IMR-90 (cell line): Measurements from ENCODE around the gene OSBPL9. TPM values are rescaled to one million over a fixed set of nuclear protein-coding genes. Genes with fewer than 3 reads are reported as not detected.

Source experiments
- ATAC-seq: fragments of 200-7000 bp; cut with Tn5 transposase; 2 replicates; pipeline ENCODE4 v1.9.1; 2020; ENCODE audit warnings: low read depth, mild to moderate bottlenecking, moderate library complexity
- BruUV-seq: library from RNA; stranded (reverse); fragments of 400-500 nt; replicated peaks from 2 replicates; lab custom pipeline; 2021; lab: Mats Ljungman, UMichigan
- CTCF ChIA-PET: fragments of 300-600 bp; formaldehyde crosslinking; extraction: SDS; loops from one replicate; lab custom pipeline; 2021; ENCODE audit warnings: antibody characterized with exemption; lab: Yijun Ruan, JAX
- POLR2A ChIA-PET: fragments of 300-600 bp; sonication (Branson Sonifier 250); formaldehyde crosslinking; loops from one replicate; lab custom pipeline; 2022; ENCODE audit warnings: antibody characterized with exemption; ENCODE audit not compliant: unreplicated experiment; lab: Charles Lee
- DNase-seq: peaks from one replicate; pipeline ENCODE4 v3.0.0; 2013
- H2AFZ ChIP-seq: replicated peaks from 2 replicates; pipeline ENCODE3; 2013; ENCODE audit warnings: low read length, mild to moderate bottlenecking; ENCODE audit not compliant: poor library complexity
- H2AK5ac ChIP-seq: 2 replicates; pipeline ENCODE4 v1.6.1; 2013; ENCODE audit warnings: low read depth, low read length, inconsistent platforms
- H2AK9ac ChIP-seq: replicated peaks from 2 replicates; pipeline ENCODE3; 2013; ENCODE audit warnings: mild to moderate bottlenecking, low read depth, low read length, moderate library complexity; ENCODE audit not compliant: poor library complexity
- H2BK120ac ChIP-seq: 2 replicates; pipeline ENCODE4 v1.6.1; 2013; ENCODE audit warnings: low read depth, low read length, inconsistent platforms
- H2BK15ac ChIP-seq: 3 replicates; pipeline ENCODE4 v1.6.1; 2013; ENCODE audit warnings: low read depth, low read length, inconsistent platforms
- H2BK20ac ChIP-seq: 2 replicates; pipeline ENCODE4 v1.6.1; 2013; ENCODE audit warnings: low read depth, mild to moderate bottlenecking, inconsistent platforms, low read length, moderate library complexity
- H2BK5ac ChIP-seq: 2 replicates; pipeline ENCODE4 v1.6.1; 2013; ENCODE audit warnings: mild to moderate bottlenecking, low read depth, low read length, inconsistent platforms; ENCODE audit not compliant: poor library complexity, severe bottlenecking
- H3K14ac ChIP-seq: replicated peaks from 2 replicates; pipeline ENCODE4 v1.6.1; 2013; ENCODE audit warnings: low read depth, low read length, inconsistent platforms
- H3K18ac ChIP-seq: 2 replicates; pipeline ENCODE4 v1.6.1; 2013; ENCODE audit warnings: low read depth, low read length, control low read depth
- H3K23ac ChIP-seq: 2 replicates; pipeline ENCODE4 v1.6.1; 2013; ENCODE audit warnings: low read depth, low read length, inconsistent platforms
- H3K27ac ChIP-seq: 2 replicates; pipeline ENCODE4 v1.5.1; 2013; ENCODE audit warnings: mild to moderate bottlenecking, control low read depth, low read length; ENCODE audit not compliant: insufficient read depth
- H3K27me3 ChIP-seq: 2 replicates; pipeline ENCODE4 v1.6.1; 2013; ENCODE audit warnings: low read length; ENCODE audit not compliant: control insufficient read depth, insufficient read depth
- H3K36me3 ChIP-seq: 2 replicates; pipeline ENCODE4 v1.6.1; 2013; ENCODE audit warnings: low read length, mixed read lengths; ENCODE audit not compliant: control insufficient read depth, insufficient read depth
- H3K4ac ChIP-seq: 2 replicates; pipeline ENCODE4 v1.6.1; 2013; ENCODE audit warnings: low read depth, low read length, inconsistent platforms
- H3K4me1 ChIP-seq: 2 replicates; pipeline ENCODE4 v1.6.1; 2013; ENCODE audit warnings: low read length, mixed read lengths; ENCODE audit not compliant: control insufficient read depth, insufficient read depth
- H3K4me2 ChIP-seq: 2 replicates; pipeline ENCODE4 v1.6.1; 2013; ENCODE audit warnings: low read depth, mild to moderate bottlenecking, control low read depth, low read length, moderate library complexity
- H3K4me3 ChIP-seq: 2 replicates; pipeline ENCODE4 v1.5.1; 2013; ENCODE audit warnings: low read depth, mild to moderate bottlenecking, control low read depth, low read length, moderate library complexity; ENCODE audit not compliant: insufficient read depth
- H3K56ac ChIP-seq: 2 replicates; pipeline ENCODE4 v1.6.1; 2013; ENCODE audit warnings: low read length, inconsistent platforms; ENCODE audit not compliant: insufficient read depth; ENCODE audit errors: extremely low read depth
- H3K79me1 ChIP-seq, 2 experiments: 2 replicates each; pipeline ENCODE4 v1.6.1; 2013; ENCODE audit warnings: low read length in 2 of 2, inconsistent platforms in 1 of 2, low read depth in 1 of 2
- H3K9ac ChIP-seq: 2 replicates; pipeline ENCODE4 v1.6.1; 2013; ENCODE audit warnings: low read depth, low read length, control low read depth
- H3K9me1 ChIP-seq: 2 replicates; pipeline ENCODE4 v1.6.1; 2013; ENCODE audit warnings: low read length, inconsistent platforms; ENCODE audit not compliant: insufficient read depth
- H3K9me3 ChIP-seq: 2 replicates; pipeline ENCODE4 v1.6.1; 2013; ENCODE audit warnings: low read length; ENCODE audit not compliant: control insufficient read depth, insufficient read depth
- H4K20me1 ChIP-seq: 2 replicates; pipeline ENCODE4 v1.6.1; 2013; ENCODE audit warnings: low read length, inconsistent platforms; ENCODE audit not compliant: insufficient read depth
- H4K5ac ChIP-seq: 2 replicates; pipeline ENCODE4 v1.6.1; 2013; ENCODE audit warnings: mild to moderate bottlenecking, low read depth, low read length, control low read depth
- H4K8ac ChIP-seq, 2 experiments: 2 replicates each; pipeline ENCODE4 v1.6.1; 2013; ENCODE audit warnings: low read depth in 2 of 2, low read length in 2 of 2, control low read depth in 1 of 2, inconsistent platforms in 1 of 2
- H4K91ac ChIP-seq: 2 replicates; pipeline ENCODE4 v1.6.1; 2013; ENCODE audit warnings: low read depth, low read length, inconsistent platforms; ENCODE audit not compliant: insufficient read depth
- BHLHE40 ChIP-seq: fragments of 150-350 bp; IDR thresholded peaks from 2 replicates; pipeline ENCODE4 v1.6.1; 2016; ENCODE audit warnings: mild to moderate bottlenecking, low read depth, low read length
- CEBPB ChIP-seq: IDR thresholded peaks from 2 replicates; pipeline ENCODE4 v1.6.1; 2012; ENCODE audit warnings: low read depth, low read length, improper control_type of control experiment
- FOS ChIP-seq: fragments of 150-350 bp; IDR thresholded peaks from 2 replicates; pipeline ENCODE4 v1.6.1; 2016; ENCODE audit warnings: low read depth, low read length
- MXI1 ChIP-seq: IDR thresholded peaks from 2 replicates; pipeline ENCODE4 v1.6.1; 2012; ENCODE audit warnings: low read depth, mild to moderate bottlenecking, low read length, moderate library complexity, borderline replicate concordance
- NFE2L2 ChIP-seq: fragments of 150-350 bp; IDR thresholded peaks from 2 replicates; pipeline ENCODE4 v1.6.1; 2016; ENCODE audit warnings: low read depth, mild to moderate bottlenecking, low read length
- POLR2A ChIP-seq: IDR thresholded peaks from 2 replicates; pipeline ENCODE4 v1.6.1; 2012; ENCODE audit warnings: mild to moderate bottlenecking, low read depth, low read length
- RAD21 ChIP-seq: IDR thresholded peaks from 2 replicates; pipeline ENCODE4 v1.6.1; 2012; ENCODE audit warnings: low read length, improper control_type of control experiment
- RCOR1 ChIP-seq: IDR thresholded peaks from 2 replicates; pipeline ENCODE4 v1.6.1; 2012; ENCODE audit warnings: mild to moderate bottlenecking, low read length, improper control_type of control experiment; ENCODE audit not compliant: insufficient replicate concordance
- SMC3 ChIP-seq: fragments of 150-350 bp; IDR thresholded peaks from 2 replicates; pipeline ENCODE4 v1.6.1; 2016; ENCODE audit warnings: low read depth, mild to moderate bottlenecking, antibody characterized with exemption, low read length, moderate library complexity
- WGBS, 2 experiments: methylation state at CpG; one replicate each; pipeline versions ENCODE4 v1.1.5 to v1.1.7; 2013; ENCODE audit warnings: missing lambda C conversion rate in 2 of 2; ENCODE audit not compliant: insufficient read length in 1 of 2; ENCODE audit errors: extremely low coverage in 2 of 2; 5-methylcytosine and 5-hydroxymethylcytosine counted together
- dilution Hi-C: fragments of 300-500 bp; cut with HindIII; formaldehyde crosslinking; loops from one replicate; pipeline ENCODE4 v1.14.3; 2018; ENCODE audit warnings: low sequenced_read_pairs; ENCODE audit not compliant: unreplicated experiment
- in situ Hi-C: fragments of 300-500 bp; cut with MboI; formaldehyde crosslinking; loops from 3 replicates; pipeline ENCODE4 v1.14.3; 2019; ENCODE audit warnings: low sequenced_read_pairs, inconsistent platforms, mixed read lengths
- intact Hi-C: fragments of 100-400 bp; cut with micrococcal nuclease; formaldehyde crosslinking; loops from 2 replicates; pipeline ENCODE4 v1.10.0; 2022
- polyA plus RNA-seq, 3 experiments: library from polyadenylated mRNA; depleted of rRNA; stranded (reverse); fragments of >200 nt; gene quantifications; 2 replicates each; pipeline ENCODE4 v1.2.3, GENCODE V29; 2012; ENCODE audit warnings: low replicate concordance in 1 of 3
- total RNA-seq: library from RNA; depleted of rRNA; stranded (reverse); fragments of >200 nt; gene quantifications from 2 replicates; pipeline ENCODE4 v1.2.3, GENCODE V29; 2012
- TF ChIP-seq, protein P1 (sequence below): fragments of 150-350 bp; IDR thresholded peaks from 2 replicates; pipeline ENCODE4 v1.6.1; 2017; ENCODE audit warnings: mild to moderate bottlenecking, antibody characterized with exemption, low read length, low read depth
- TF ChIP-seq, protein P2 (sequence below): conservative IDR thresholded peaks from 2 replicates; pipeline ENCODE4 v1.5.1; 2012; ENCODE audit warnings: mild to moderate bottlenecking, low read depth, low read length, improper control_type of control experiment
- TF ChIP-seq, protein P3 (sequence below): fragments of 150-350 bp; IDR thresholded peaks from 2 replicates; pipeline ENCODE4 v1.6.1; 2016; ENCODE audit warnings: low read depth, mild to moderate bottlenecking, low read length, moderate library complexity, borderline replicate concordance

The OSBPL9 gene
- total and polyA plus RNA-seq, 2 of the 4 experiments (the other 2 are of a cell fraction): 51.4 to 127 TPM

DNA sequence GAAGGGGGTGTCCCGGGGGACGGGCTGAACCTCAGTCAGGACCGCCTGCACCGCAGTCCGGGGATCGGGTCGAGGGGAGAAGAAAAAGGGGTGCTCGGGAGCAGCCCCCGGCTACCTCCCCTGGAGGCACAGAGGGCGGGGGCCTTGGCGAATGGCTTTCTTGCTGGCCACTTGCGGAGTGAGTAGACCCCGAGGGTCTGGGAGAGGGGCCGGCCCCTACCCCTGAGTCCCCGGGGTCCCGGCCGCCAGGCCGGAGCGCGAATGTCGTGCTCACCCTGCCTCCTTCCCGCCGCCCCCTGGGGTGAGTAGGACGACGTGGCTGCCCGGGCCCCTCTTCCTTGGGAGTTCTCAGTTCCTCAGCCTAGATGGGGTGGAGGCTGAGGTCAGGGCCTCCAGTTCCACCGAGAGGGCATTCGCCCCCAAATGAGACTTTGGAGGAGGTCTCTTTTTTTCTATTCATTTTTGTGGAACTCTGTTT lies 113.0 kb downstream of the OSBPL9 start:
- peak overlapping the region; percentile 91 for H3K4me3 ChIP-seq
- peaks cover 5% of the 10 kb centered on the region for H3K9me1 ChIP-seq
- no peak overlapping the region for H3K14ac ChIP-seq
- H4K91ac ChIP-seq: peak overlapping the region; percentile 35; the same call in 1 of the 2 replicates
- peak overlapping the region; percentile 48 for H2AK9ac ChIP-seq
- H2BK120ac ChIP-seq: no peak overlapping the region
- H3K18ac ChIP-seq: no peak overlapping the region
- no peak overlapping the region for H2BK5ac ChIP-seq
- peak; percentile 33 for ATAC-seq
- H3K9me3 ChIP-seq: no peaks in the 10 kb centered on the region
- 4% methylated on average over 8 of the region's 28 CpGs; no CpG with 5 or more reads in 1 of the 2 experiments for WGBS, 2 experiments
- no TSS peak for BruUV-seq
- peak overlapping the region; percentile 56 for H4K5ac ChIP-seq
- H2AK5ac ChIP-seq: 0 out of 2 replicates have a peak overlapping the region, but pooled peaks have one; percentile 11
- H3K4me2 ChIP-seq: peak overlapping the region; percentile 90
- H3K36me3 ChIP-seq: no peaks in the 10 kb centered on the region
- H4K20me1 ChIP-seq: peaks cover 7% of the 10 kb centered on the region; the same call in 1 of the 2 replicates
- in situ Hi-C loops: no loop called here
- H3K4me1 ChIP-seq: peaks cover 4% of the 10 kb centered on the region; the same call in 1 of the 2 replicates
- dilution Hi-C loops: no loop called here
- CTCF ChIA-PET: interaction anchor here (0.6 to 0.7 kb wide), 2 partner anchors 82 to 114 kb away, joined by 3 read pairs; no protein-coding TSS in a partner anchor
- peak overlapping the region; percentile 58 for H3K9ac ChIP-seq
- H3K27ac ChIP-seq: peak overlapping the region; percentile 46
- intact Hi-C loops: loop anchor here (5.0 kb wide), 1 partner anchor 83 kb away; no protein-coding TSS in a partner anchor
- 0 out of 2 replicates have a peak overlapping the region, but pooled peaks have one; percentile 5 for H3K56ac ChIP-seq
- no peak for TF ChIP-seq RCOR1
- no peak for TF ChIP-seq NFE2L2
- no peak for TF ChIP-seq MXI1
- TF ChIP-seq, protein P1, sequence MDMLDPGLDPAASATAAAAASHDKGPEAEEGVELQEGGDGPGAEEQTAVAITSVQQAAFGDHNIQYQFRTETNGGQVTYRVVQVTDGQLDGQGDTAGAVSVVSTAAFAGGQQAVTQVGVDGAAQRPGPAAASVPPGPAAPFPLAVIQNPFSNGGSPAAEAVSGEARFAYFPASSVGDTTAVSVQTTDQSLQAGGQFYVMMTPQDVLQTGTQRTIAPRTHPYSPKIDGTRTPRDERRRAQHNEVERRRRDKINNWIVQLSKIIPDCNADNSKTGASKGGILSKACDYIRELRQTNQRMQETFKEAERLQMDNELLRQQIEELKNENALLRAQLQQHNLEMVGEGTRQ: no peak
- no peak for TF ChIP-seq BHLHE40
- TF ChIP-seq, protein P2, sequence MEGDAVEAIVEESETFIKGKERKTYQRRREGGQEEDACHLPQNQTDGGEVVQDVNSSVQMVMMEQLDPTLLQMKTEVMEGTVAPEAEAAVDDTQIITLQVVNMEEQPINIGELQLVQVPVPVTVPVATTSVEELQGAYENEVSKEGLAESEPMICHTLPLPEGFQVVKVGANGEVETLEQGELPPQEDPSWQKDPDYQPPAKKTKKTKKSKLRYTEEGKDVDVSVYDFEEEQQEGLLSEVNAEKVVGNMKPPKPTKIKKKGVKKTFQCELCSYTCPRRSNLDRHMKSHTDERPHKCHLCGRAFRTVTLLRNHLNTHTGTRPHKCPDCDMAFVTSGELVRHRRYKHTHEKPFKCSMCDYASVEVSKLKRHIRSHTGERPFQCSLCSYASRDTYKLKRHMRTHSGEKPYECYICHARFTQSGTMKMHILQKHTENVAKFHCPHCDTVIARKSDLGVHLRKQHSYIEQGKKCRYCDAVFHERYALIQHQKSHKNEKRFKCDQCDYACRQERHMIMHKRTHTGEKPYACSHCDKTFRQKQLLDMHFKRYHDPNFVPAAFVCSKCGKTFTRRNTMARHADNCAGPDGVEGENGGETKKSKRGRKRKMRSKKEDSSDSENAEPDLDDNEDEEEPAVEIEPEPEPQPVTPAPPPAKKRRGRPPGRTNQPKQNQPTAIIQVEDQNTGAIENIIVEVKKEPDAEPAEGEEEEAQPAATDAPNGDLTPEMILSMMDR: no peak
- no peak for TF ChIP-seq POLR2A
- no peak for TF ChIP-seq SMC3
- TF ChIP-seq, protein P3, sequence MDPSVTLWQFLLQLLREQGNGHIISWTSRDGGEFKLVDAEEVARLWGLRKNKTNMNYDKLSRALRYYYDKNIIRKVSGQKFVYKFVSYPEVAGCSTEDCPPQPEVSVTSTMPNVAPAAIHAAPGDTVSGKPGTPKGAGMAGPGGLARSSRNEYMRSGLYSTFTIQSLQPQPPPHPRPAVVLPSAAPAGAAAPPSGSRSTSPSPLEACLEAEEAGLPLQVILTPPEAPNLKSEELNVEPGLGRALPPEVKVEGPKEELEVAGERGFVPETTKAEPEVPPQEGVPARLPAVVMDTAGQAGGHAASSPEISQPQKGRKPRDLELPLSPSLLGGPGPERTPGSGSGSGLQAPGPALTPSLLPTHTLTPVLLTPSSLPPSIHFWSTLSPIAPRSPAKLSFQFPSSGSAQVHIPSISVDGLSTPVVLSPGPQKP: no peak
- no peak for TF ChIP-seq FOS
- TF ChIP-seq CEBPB: no peak
- TF ChIP-seq RAD21: no peak
- peak overlapping the region; percentile 8; the same call in 1 of the 2 replicates for H3K4ac ChIP-seq
- H3K23ac ChIP-seq: peak overlapping the region; percentile 26; the same call in 1 of the 2 replicates
- no peaks in the 10 kb centered on the region for H3K27me3 ChIP-seq
- peak overlapping the region; percentile 35 to 52; a peak in 2 of 4 replicates for H4K8ac ChIP-seq
- H2AFZ ChIP-seq: peak overlapping the region; percentile 87
- POLR2A ChIA-PET: interaction anchor here (0.6 kb wide), 1 partner anchor 42 kb away, joined by 3 read pairs; no protein-coding TSS in a partner anchor
- H2BK20ac ChIP-seq: no peak overlapping the region
- H2BK15ac ChIP-seq: no peak overlapping the region
- H3K79me1 ChIP-seq: peaks cover 26 to 60% of the 10 kb centered on the region in 2 experiments
- peak; percentile 6 for DNase-seq
